Colon (tissue), 2 donors: ENCODE data around the gene PPP6R3.
"Not testable (repeated sequence)": the region's sequence is repeated elsewhere in the genome, so short reads cannot be mapped to it uniquely, and the experiment has no call there.

Experiments
- FAIRE-seq: peaks from 2 replicates; lab custom pipeline; 2012; peaks lifted over from hg19 to GRCh38; lab: Jason Lieb, UNC
- donor health status: control.
- donor health status: control.

Gene PPP6R3

GRCh38 chr11:68457216-68457897 lies 3.2 kb upstream of the PPP6R3 start:
- FAIRE-seq: no peak

- FAIRE-seq: no peak
Observed at GRCh38 chr11:68457898-68458249, 2.7 kb upstream of the PPP6R3 start.

GRCh38 chr11:68458340-68458739 lies 2.2 kb upstream of the PPP6R3 start:
- FAIRE-seq: not testable (repeated sequence)

GRCh38 chr11:68459886-68460740 lies 439 bp upstream of the PPP6R3 start:
- FAIRE-seq: no peak

GRCh38 chr11:68461575-68461917 lies 994 bp downstream of the PPP6R3 start:
- no peak for FAIRE-seq

- FAIRE-seq: no peak
Observed at GRCh38 chr11:68463714-68464113, 3.2 kb downstream of the PPP6R3 start.

GRCh38 chr11:68467201-68467834 lies 6.8 kb downstream of the PPP6R3 start:
- FAIRE-seq: no peak

GRCh38 chr11:68468217-68468828 lies 7.8 kb downstream of the PPP6R3 start:
- no peak for FAIRE-seq

- no peak for FAIRE-seq
Observed at GRCh38 chr11:68469122-68469521, 8.6 kb downstream of the PPP6R3 start.

- no peak for FAIRE-seq
Observed at GRCh38 chr11:68469642-68470041, 9.1 kb downstream of the PPP6R3 start.

- no peak for FAIRE-seq
Observed at GRCh38 chr11:68470304-68470811, 9.8 kb downstream of the PPP6R3 start.

- no peak for FAIRE-seq
Observed at GRCh38 chr11:68471360-68472340, 11.1 kb downstream of the PPP6R3 start.

GRCh38 chr11:68472778-68473177 lies 12.2 kb downstream of the PPP6R3 start:
- no peak for FAIRE-seq

- no peak for FAIRE-seq
Observed at GRCh38 chr11:68473693-68474092, 13.1 kb downstream of the PPP6R3 start.

- not testable (repeated sequence) for FAIRE-seq
Observed at GRCh38 chr11:68475626-68476025, 15.1 kb downstream of the PPP6R3 start.

- FAIRE-seq: no peak
Observed at GRCh38 chr11:68479390-68479789, 18.8 kb downstream of the PPP6R3 start.

GRCh38 chr11:68480193-68480592 lies 19.6 kb downstream of the PPP6R3 start:
- no peak for FAIRE-seq

- no peak for FAIRE-seq
Observed at GRCh38 chr11:68480852-68481510, 20.4 kb downstream of the PPP6R3 start.

- no peak for FAIRE-seq
Observed at GRCh38 chr11:68481579-68482240, 21.2 kb downstream of the PPP6R3 start.

- FAIRE-seq: no peak
Observed at GRCh38 chr11:68488623-68489022, 28.1 kb downstream of the PPP6R3 start.
